ENCODE results near the gene KRT71.
"Not testable (repeated sequence)": the region's sequence is repeated elsewhere in the genome, so short reads cannot be mapped to it uniquely, and the experiment has no call there.

KRT71 gene

DNA sequence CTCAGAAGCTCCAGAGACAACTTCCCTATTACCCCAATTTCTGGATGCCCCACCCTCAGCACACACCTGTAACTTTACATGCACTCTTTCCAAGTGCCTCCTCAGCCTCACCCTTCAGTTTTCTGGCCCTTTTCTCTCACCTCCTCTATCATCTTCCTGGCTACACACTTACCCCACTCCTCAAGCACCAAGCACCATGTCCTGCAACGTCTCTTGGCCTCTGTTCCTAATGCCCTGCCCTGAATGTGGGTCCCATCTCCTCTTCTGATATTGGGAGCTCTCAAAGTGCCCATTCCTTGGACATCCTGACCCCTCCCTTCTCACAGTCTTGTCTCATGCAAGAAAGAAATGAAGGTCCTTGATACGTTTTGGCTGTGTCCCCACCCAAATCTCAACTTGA, 47.1 kb upstream of the KRT71 start:
- H3K4me3 ChIP-seq (ENCODE audit: low read depth, low read length), result no peak overlapping the region
- DNase-seq (ENCODE audit: low read depth), result no peak
- TF ChIP-seq, protein P1, sequence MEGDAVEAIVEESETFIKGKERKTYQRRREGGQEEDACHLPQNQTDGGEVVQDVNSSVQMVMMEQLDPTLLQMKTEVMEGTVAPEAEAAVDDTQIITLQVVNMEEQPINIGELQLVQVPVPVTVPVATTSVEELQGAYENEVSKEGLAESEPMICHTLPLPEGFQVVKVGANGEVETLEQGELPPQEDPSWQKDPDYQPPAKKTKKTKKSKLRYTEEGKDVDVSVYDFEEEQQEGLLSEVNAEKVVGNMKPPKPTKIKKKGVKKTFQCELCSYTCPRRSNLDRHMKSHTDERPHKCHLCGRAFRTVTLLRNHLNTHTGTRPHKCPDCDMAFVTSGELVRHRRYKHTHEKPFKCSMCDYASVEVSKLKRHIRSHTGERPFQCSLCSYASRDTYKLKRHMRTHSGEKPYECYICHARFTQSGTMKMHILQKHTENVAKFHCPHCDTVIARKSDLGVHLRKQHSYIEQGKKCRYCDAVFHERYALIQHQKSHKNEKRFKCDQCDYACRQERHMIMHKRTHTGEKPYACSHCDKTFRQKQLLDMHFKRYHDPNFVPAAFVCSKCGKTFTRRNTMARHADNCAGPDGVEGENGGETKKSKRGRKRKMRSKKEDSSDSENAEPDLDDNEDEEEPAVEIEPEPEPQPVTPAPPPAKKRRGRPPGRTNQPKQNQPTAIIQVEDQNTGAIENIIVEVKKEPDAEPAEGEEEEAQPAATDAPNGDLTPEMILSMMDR (IDR thresholded peaks at IDR 0.05; ENCODE audit: low read depth, low read length), result no peak
- TF ChIP-seq, protein P2, sequence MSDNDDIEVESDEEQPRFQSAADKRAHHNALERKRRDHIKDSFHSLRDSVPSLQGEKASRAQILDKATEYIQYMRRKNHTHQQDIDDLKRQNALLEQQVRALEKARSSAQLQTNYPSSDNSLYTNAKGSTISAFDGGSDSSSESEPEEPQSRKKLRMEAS (IDR thresholded peaks at IDR 0.05; ENCODE audit: low read depth, low read length), result no peak
- TF ChIP-seq POLR2A (IDR thresholded peaks at IDR 0.05; ENCODE audit: extremely low read depth, insufficient read length) (no peak), MYC (IDR thresholded peaks at IDR 0.05; ENCODE audit: low read depth, low read length) (no peak)

DNA sequence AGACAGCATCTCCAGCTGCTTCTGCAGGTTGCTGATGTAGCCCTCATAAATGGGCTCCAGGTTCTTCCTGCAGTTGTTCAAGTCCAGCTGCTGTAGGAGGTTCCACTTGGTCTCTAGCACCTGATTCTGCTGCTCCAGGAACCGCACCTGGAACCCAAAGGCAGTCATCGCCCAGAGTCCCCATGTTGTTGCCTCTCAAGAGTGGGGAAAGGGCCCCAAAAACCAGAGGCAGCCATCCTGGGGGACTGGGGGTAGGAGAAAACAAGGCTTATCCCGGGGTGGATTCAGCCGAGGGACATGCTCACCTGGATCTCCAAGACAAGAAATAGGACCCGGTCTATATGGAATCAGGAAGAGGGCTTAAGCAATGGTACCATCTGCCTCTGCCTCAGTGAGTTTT, 46.0 kb upstream of the KRT71 start:
- H3K4me3 ChIP-seq (ENCODE audit: low read depth, low read length), result no peak overlapping the region
- TF ChIP-seq POLR2A (IDR thresholded peaks at IDR 0.05; ENCODE audit: extremely low read depth, insufficient read length), result no peak
- no peak for TF ChIP-seq MYC (IDR thresholded peaks at IDR 0.05; ENCODE audit: low read depth, low read length)
- TF ChIP-seq, protein P2 (IDR thresholded peaks at IDR 0.05; ENCODE audit: low read depth, low read length), result no peak
- TF ChIP-seq, protein P1 (IDR thresholded peaks at IDR 0.05; ENCODE audit: low read depth, low read length), result no peak
- no peak for DNase-seq (ENCODE audit: low read depth)

DNA sequence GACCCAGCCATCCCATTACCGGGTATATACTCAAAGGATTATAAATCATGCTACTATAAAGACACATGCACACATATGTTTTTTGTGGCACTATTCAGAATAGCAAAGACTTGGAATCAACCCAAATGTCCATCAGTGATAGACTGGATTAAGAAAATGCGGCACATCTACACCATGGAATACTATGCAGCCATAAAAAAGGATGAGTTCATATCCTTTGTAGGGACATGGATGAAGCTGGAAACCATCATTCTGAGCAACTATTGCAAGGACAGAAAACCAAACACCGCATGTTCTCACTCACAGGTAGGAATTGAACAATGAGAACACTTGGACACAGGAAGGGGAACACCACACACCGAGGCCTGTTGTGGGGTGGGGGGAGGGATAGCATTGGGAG, 41.3 kb upstream of the KRT71 start:
- DNase-seq (ENCODE audit: low read depth), result not testable (repeated sequence)

DNA sequence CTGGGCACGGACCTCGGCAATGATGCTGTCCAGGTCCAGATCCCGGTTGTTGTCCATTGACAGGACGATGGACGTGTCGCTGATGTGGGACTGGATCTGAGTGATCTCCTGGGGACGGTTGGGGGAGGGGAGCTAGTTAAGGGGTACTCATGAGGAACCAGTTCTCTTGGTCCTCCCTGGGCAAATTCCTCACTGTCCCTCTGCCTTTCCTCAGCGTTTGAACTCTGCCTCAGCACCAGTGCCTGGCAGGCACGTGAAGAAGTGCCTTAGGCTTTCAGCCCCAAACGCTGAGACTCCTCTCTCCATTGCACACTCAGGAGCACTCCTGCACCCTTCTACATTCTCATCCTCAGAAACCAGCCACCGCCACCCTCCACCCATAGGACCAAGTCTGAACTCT, 38.6 kb upstream of the KRT71 start:
- no peak overlapping the region for H3K4me3 ChIP-seq (ENCODE audit: low read depth, low read length)
- no peak for DNase-seq (ENCODE audit: low read depth)
- TF ChIP-seq, protein P1 (IDR thresholded peaks at IDR 0.05; ENCODE audit: low read depth, low read length), result no peak
- TF ChIP-seq MYC (IDR thresholded peaks at IDR 0.05; ENCODE audit: low read depth, low read length), result no peak
- TF ChIP-seq POLR2A (IDR thresholded peaks at IDR 0.05; ENCODE audit: extremely low read depth, insufficient read length), result no peak
- TF ChIP-seq, protein P2 (IDR thresholded peaks at IDR 0.05; ENCODE audit: low read depth, low read length), result no peak

More for the DNA sequence above, 41.3 kb upstream of the KRT71 start:
- H3K4me3 ChIP-seq (ENCODE audit: low read depth, low read length), result not testable (repeated sequence)

DNA sequence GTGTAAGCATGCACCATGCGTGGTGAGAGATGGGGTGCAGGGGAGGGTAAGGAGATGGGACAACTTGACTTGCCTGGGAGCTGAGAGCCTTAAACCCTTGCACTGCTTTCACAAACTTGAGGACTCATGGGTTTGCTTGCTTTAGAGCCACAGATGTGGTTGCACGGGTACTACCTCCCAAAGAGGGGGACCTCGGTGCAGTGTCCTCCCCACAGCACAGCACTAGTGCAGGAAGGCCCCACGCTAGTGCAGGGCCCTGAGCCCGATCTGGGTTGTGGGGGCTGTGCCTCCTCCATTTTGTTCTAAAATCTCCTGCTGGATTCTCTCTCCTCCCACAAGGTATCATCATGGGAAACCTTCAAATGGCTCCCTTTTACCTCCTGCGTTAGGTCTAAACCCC, 37.1 kb upstream of the KRT71 start:
- TF ChIP-seq, protein P2 (IDR thresholded peaks at IDR 0.05; ENCODE audit: low read depth, low read length), result no peak
- TF ChIP-seq MYC (IDR thresholded peaks at IDR 0.05; ENCODE audit: low read depth, low read length) (no peak), POLR2A (IDR thresholded peaks at IDR 0.05; ENCODE audit: extremely low read depth, insufficient read length) (no peak)
- TF ChIP-seq, protein P1 (IDR thresholded peaks at IDR 0.05; ENCODE audit: low read depth, low read length), result no peak
- H3K4me3 ChIP-seq (ENCODE audit: low read depth, low read length), result no peak overlapping the region
- no peak for DNase-seq (ENCODE audit: low read depth)

DNA sequence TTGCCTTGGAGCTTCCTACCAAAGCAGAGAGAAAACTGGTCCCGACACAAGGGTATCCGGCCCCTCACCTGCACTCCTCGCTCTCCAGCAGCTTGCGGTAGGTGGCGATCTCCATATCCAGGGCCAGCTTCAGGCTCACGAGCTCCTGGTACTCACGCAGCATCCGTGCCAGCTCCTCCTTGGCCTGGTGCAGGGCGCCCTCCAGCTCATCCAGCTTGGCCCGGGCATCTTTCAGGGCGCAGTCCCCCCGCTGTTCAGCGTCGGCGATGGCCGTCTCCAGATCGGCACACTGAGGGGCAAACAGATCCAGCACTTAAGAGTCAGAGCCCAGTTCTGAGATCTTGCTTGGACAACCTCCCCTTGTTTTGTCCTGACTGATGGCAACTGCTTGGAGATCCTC, 34.6 kb upstream of the KRT71 start:
- no peak overlapping the region for H3K4me3 ChIP-seq (ENCODE audit: low read depth, low read length)
- TF ChIP-seq, protein P2 (IDR thresholded peaks at IDR 0.05; ENCODE audit: low read depth, low read length), result no peak
- no peak for TF ChIP-seq MYC (IDR thresholded peaks at IDR 0.05; ENCODE audit: low read depth, low read length)
- TF ChIP-seq POLR2A (IDR thresholded peaks at IDR 0.05; ENCODE audit: extremely low read depth, insufficient read length), result no peak
- TF ChIP-seq, protein P1 (IDR thresholded peaks at IDR 0.05; ENCODE audit: low read depth, low read length), result no peak
- DNase-seq (ENCODE audit: low read depth), result no peak
